ENCODE measurements around the gene TMED8.
A peak's percentile ranks its signal among the peaks of the same experiment; 100 is the strongest.

Gene TMED8

DNA sequence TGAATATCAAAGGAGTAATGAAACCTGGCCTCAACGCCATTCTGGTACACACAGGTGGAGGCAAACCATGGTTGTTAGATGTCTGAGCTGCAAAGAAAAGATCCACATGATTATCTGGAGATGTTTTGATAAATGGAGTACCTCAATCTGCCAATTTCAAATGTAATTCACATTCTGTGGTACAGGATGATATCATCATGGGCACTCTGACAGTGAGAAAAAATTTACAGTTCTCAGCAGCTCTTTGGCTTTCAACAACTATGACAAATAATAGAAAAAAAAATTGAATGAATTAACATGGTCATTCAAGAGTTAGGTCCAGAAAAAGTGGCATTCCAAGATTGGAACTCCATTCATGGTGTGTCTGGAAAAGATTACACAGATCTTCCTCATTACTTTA lies 17.3 kb downstream of the TMED8 start:
- H4K20me1 ChIP-seq (ENCODE audit: control insufficient read depth, insufficient read depth, low read depth, low read length): no peaks in the 10 kb centered on the region
- no peak for TF ChIP-seq EZH2phosphoT487 (IDR thresholded peaks at IDR 0.05; ENCODE audit: borderline replicate concordance, low read length)
- TF ChIP-seq, protein P1, sequence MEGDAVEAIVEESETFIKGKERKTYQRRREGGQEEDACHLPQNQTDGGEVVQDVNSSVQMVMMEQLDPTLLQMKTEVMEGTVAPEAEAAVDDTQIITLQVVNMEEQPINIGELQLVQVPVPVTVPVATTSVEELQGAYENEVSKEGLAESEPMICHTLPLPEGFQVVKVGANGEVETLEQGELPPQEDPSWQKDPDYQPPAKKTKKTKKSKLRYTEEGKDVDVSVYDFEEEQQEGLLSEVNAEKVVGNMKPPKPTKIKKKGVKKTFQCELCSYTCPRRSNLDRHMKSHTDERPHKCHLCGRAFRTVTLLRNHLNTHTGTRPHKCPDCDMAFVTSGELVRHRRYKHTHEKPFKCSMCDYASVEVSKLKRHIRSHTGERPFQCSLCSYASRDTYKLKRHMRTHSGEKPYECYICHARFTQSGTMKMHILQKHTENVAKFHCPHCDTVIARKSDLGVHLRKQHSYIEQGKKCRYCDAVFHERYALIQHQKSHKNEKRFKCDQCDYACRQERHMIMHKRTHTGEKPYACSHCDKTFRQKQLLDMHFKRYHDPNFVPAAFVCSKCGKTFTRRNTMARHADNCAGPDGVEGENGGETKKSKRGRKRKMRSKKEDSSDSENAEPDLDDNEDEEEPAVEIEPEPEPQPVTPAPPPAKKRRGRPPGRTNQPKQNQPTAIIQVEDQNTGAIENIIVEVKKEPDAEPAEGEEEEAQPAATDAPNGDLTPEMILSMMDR (IDR thresholded peaks at IDR 0.05; ENCODE audit: low read depth, low read length, poor library complexity, severe bottlenecking): no peak
- peaks cover 71% of the 10 kb centered on the region for H3K4me1 ChIP-seq (ENCODE audit: control insufficient read depth, low read length)
- peaks cover 54% of the 10 kb centered on the region for H3K36me3 ChIP-seq (ENCODE audit: control insufficient read depth, low read length)
- H3K9me3 ChIP-seq (ENCODE audit: control insufficient read depth, insufficient read depth, low read length): peaks cover 9% of the 10 kb centered on the region
- no peaks in the 10 kb centered on the region for H3K27me3 ChIP-seq (ENCODE audit: control insufficient read depth, low read length)
- H3K79me2 ChIP-seq (ENCODE audit: control insufficient read depth, low read length): peaks cover 98% of the 10 kb centered on the region
- H3K9me2 ChIP-seq (replicated peaks; ENCODE audit: control insufficient read depth, low read length): no peaks in the 10 kb centered on the region
- H3K4me3 ChIP-seq (ENCODE audit: low read length): no peak overlapping the region
- H3F3A ChIP-seq (ENCODE audit: control insufficient read depth, insufficient read depth): no peaks in the 10 kb centered on the region; the same call in 1 of the 2 replicates
- 0 out of 2 replicates have a peak overlapping the region, but pooled peaks have one; percentile 20 for H3K4me2 ChIP-seq (ENCODE audit: low read length)
- H3K27ac ChIP-seq (ENCODE audit: low read depth, low read length): no peak overlapping the region

DNA sequence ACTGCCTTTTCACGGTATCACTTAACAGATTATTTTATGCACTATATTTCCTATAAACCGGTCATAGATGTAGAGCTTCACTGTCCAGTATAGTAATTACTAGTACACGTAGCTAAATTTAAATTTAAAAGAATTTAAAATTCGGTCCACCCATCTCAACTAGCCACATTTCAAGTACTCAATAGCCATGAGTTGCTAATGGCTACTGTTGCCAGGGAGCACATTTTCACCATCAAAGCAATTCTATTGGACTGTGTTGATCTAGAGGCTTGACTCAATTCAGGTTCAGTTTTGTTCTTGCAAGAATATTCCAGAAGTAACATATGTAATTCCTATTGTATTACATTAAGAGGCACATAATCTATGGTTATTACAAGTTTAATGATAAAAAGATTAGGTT lies 20.0 kb downstream of the TMED8 start:
- H3K36me3 ChIP-seq (ENCODE audit: control insufficient read depth, low read length): peaks cover 35% of the 10 kb centered on the region
- no peak for TF ChIP-seq EZH2phosphoT487 (IDR thresholded peaks at IDR 0.05; ENCODE audit: borderline replicate concordance, low read length)
- TF ChIP-seq, protein P1 (IDR thresholded peaks at IDR 0.05; ENCODE audit: low read depth, low read length, poor library complexity, severe bottlenecking): no peak
- no peak overlapping the region for H3K4me2 ChIP-seq (ENCODE audit: low read length)
- H3K4me3 ChIP-seq (ENCODE audit: low read length): no peak overlapping the region
- no peaks in the 10 kb centered on the region for H4K20me1 ChIP-seq (ENCODE audit: control insufficient read depth, insufficient read depth, low read depth, low read length)
- H3K9me3 ChIP-seq (ENCODE audit: control insufficient read depth, insufficient read depth, low read length): peaks cover 7% of the 10 kb centered on the region
- no peaks in the 10 kb centered on the region; the same call in 1 of the 2 replicates for H3F3A ChIP-seq (ENCODE audit: control insufficient read depth, insufficient read depth)
- no peaks in the 10 kb centered on the region for H3K27me3 ChIP-seq (ENCODE audit: control insufficient read depth, low read length)
- peaks cover 90% of the 10 kb centered on the region for H3K79me2 ChIP-seq (ENCODE audit: control insufficient read depth, low read length)
- H3K4me1 ChIP-seq (ENCODE audit: control insufficient read depth, low read length): peaks cover 48% of the 10 kb centered on the region
- H3K27ac ChIP-seq (ENCODE audit: low read depth, low read length): no peak overlapping the region
- no peaks in the 10 kb centered on the region for H3K9me2 ChIP-seq (replicated peaks; ENCODE audit: control insufficient read depth, low read length)

DNA sequence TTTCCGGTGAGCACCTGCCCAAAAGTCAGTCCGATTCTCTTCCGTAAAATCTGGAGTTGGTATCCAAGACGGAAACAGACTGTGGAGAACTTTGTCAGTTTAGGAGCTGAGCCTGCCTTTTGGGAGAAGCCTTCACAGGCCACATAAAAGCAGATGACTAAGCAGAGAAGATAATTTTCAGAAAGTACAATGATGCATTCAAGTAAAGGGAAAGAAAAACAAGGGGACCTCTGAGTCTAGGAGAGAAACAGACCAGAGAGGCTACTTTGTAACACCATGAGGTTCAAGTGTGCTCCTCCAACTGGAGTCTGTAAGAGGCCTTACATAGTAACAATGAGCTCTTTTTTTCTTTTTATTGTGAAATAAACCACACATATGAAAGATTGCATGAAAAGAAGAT lies 21.1 kb downstream of the TMED8 start:
- Histone ChIP-seq H3K4me2 (ENCODE audit: low read length) (no peak overlapping the region), H3K9me2 (replicated peaks; ENCODE audit: control insufficient read depth, low read length) (no peaks in the 10 kb centered on the region), H3K27ac (ENCODE audit: low read depth, low read length) (no peak overlapping the region), H3K4me1 (ENCODE audit: control insufficient read depth, low read length) (peaks cover 37% of the 10 kb centered on the region), H3K4me3 (ENCODE audit: low read length) (no peak overlapping the region), H3K27me3 (ENCODE audit: control insufficient read depth, low read length) (no peaks in the 10 kb centered on the region), H4K20me1 (ENCODE audit: control insufficient read depth, insufficient read depth, low read depth, low read length) (no peaks in the 10 kb centered on the region), H3F3A (ENCODE audit: control insufficient read depth, insufficient read depth) (no peaks in the 10 kb centered on the region; the same call in 1 of the 2 replicates), H3K79me2 (ENCODE audit: control insufficient read depth, low read length) (peaks cover 79% of the 10 kb centered on the region), H3K36me3 (ENCODE audit: control insufficient read depth, low read length) (peaks cover 33% of the 10 kb centered on the region), H3K9me3 (ENCODE audit: control insufficient read depth, insufficient read depth, low read length) (no peaks in the 10 kb centered on the region)
- TF ChIP-seq, protein P1 (IDR thresholded peaks at IDR 0.05; ENCODE audit: low read depth, low read length, poor library complexity, severe bottlenecking): no peak
- TF ChIP-seq EZH2phosphoT487 (IDR thresholded peaks at IDR 0.05; ENCODE audit: borderline replicate concordance, low read length): no peak
